Mesodermal cell (in vitro differentiated cells): ENCODE results near the gene HLF.

Experiments
- H3K27ac ChIP-seq: 2 replicates; pipeline ENCODE4 v1.7.0; 2013; ENCODE audit warnings: mild to moderate bottlenecking, low read depth, low read length, moderate library complexity; ENCODE audit not compliant: severe bottlenecking
- H3K36me3 ChIP-seq: 2 replicates; pipeline ENCODE4 v1.7.1; 2013; ENCODE audit warnings: mild to moderate bottlenecking, low read length, moderate library complexity; ENCODE audit not compliant: control insufficient read depth, insufficient read depth
- H3K4me1 ChIP-seq: one replicate; pipeline ENCODE4 v1.7.1; 2013; ENCODE audit warnings: mild to moderate bottlenecking, low read length; ENCODE audit not compliant: insufficient read depth, control insufficient read depth, poor library complexity, severe bottlenecking
- H3K4me3 ChIP-seq: 2 replicates; pipeline ENCODE4 v1.7.0; 2013; ENCODE audit warnings: low read length, control low read depth, mild to moderate bottlenecking; ENCODE audit not compliant: insufficient read depth, poor library complexity, severe bottlenecking; ENCODE audit errors: extremely low read depth
- H3K9me3 ChIP-seq: 2 replicates; pipeline ENCODE4 v1.7.1; 2013; ENCODE audit warnings: mild to moderate bottlenecking, low read length, moderate library complexity; ENCODE audit not compliant: control insufficient read depth
- WGBS, 2 experiments: methylation state at CpG; one replicate each; pipeline ENCODE4 v1.1.5; 2013; ENCODE audit warnings: missing lambda C conversion rate in 2 of 2; ENCODE audit not compliant: insufficient coverage in 2 of 2; 5-methylcytosine and 5-hydroxymethylcytosine counted together

Gene HLF

GRCh38 chr17:55301521-55302406 is 37.0 kb downstream of the HLF start:
- WGBS, 2 experiments, result 87 to 91% methylated on average over 5 to 6 of the region's 6 CpGs
- Histone ChIP-seq H3K36me3 (no peaks in the 10 kb centered on the region), H3K27ac (no peak overlapping the region), H3K4me1 (no peaks in the 10 kb centered on the region), H3K9me3 (no peaks in the 10 kb centered on the region), H3K4me3 (no peak overlapping the region)

- no peaks in the 10 kb centered on the region for H3K4me1 ChIP-seq
- no peak overlapping the region for H3K27ac ChIP-seq
- no peaks in the 10 kb centered on the region for H3K36me3 ChIP-seq
- no peaks in the 10 kb centered on the region for H3K9me3 ChIP-seq
- H3K4me3 ChIP-seq, result no peak overlapping the region
- WGBS, 2 experiments, result no CpG with 5 or more reads among the region's 6 CpGs
Measured at GRCh38 chr17:55302407-55302787, 37.6 kb downstream of the HLF start.

DNA sequence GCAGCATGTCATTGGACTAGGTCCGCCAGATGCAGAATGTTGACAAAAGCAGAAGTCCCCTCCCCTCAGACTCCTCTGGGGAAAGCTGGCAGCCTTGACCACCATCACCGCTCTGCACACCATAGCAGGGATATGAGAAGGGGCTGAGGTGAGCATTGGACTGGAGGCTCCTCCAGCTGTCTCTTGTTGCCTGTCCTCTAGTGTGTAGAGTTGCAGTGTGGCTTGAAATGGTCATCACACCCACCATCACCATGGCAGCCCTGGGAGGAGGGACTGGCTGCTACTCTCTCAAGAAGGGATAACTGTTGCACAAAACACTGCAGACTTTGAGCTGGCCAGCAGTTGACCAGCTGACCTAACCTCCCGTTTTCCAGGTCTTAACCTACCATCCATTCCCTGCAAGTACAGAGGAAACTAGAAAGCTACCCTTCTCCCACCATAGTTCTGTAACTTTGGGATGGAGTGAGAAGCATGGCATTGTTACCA is 38.3 kb downstream of the HLF start:
- Histone ChIP-seq H3K36me3 (no peaks in the 10 kb centered on the region), H3K4me1 (no peaks in the 10 kb centered on the region), H3K9me3 (no peaks in the 10 kb centered on the region), H3K4me3 (no peak overlapping the region), H3K27ac (no peak overlapping the region)
- WGBS, 2 experiments, result no CpG with 5 or more reads among the region's 3 CpGs

GRCh38 chr17:55303701-55304145 is 39.0 kb downstream of the HLF start:
- H3K4me3 ChIP-seq, result no peak overlapping the region
- no peak overlapping the region for H3K27ac ChIP-seq
- WGBS, 2 experiments, result 100% methylated on average over 1 of the region's 7 CpGs
- no peaks in the 10 kb centered on the region for H3K9me3 ChIP-seq
- H3K4me1 ChIP-seq, result no peaks in the 10 kb centered on the region
- H3K36me3 ChIP-seq, result no peaks in the 10 kb centered on the region

DNA sequence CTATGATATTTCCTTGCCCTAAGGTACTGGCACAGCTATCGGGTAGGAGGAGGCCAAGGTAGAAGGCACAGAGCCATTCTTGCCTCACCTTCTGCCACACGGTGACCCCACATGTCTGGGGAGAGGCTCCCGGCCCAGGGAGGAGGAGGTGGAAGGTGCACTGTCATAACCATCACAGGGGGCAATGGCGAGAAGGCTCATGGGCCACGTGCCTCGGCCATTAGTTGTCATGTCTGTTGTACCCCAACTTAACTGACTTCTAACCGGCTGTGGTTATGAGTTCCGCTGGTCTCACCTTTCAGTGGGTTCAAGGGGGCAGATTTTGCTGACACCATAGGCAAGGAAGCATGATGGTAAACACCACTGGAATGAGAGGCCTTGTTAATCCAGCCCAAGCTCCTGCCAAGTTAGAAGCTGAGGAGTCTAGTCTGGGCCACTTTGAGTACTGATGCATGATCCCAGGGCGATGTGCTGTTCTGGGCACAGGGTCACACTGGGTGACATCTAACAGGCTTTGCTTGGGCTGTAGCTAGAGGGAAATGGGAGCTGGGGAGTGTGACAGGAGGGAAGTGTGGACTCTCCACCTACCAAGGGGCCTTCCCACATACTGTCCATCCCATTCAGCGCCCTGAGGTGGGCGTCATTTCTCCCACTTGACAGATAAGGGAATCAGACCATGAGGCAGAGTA is 39.6 kb downstream of the HLF start:
- no peak overlapping the region for H3K27ac ChIP-seq
- no peaks in the 10 kb centered on the region for H3K9me3 ChIP-seq
- no peaks in the 10 kb centered on the region for H3K4me1 ChIP-seq
- H3K4me3 ChIP-seq, result no peak overlapping the region
- WGBS, 2 experiments, result 94 to 98% methylated on average over 8 to 9 of the region's 11 CpGs
- H3K36me3 ChIP-seq, result no peaks in the 10 kb centered on the region

- 94 to 100% methylated on average over 1 to 2 of the region's 6 CpGs for WGBS, 2 experiments
- no peaks in the 10 kb centered on the region for H3K9me3 ChIP-seq
- H3K27ac ChIP-seq, result no peak overlapping the region
- no peaks in the 10 kb centered on the region for H3K4me1 ChIP-seq
- H3K4me3 ChIP-seq, result no peak overlapping the region
- H3K36me3 ChIP-seq, result no peaks in the 10 kb centered on the region
Measured at GRCh38 chr17:55305321-55306087, 40.7 kb downstream of the HLF start.

GRCh38 chr17:55307879-55308278 is 43.1 kb downstream of the HLF start:
- H3K36me3 ChIP-seq, result no peaks in the 10 kb centered on the region
- no peak overlapping the region for H3K27ac ChIP-seq
- H3K4me1 ChIP-seq, result no peaks in the 10 kb centered on the region
- WGBS, 2 experiments, result 76 to 91% methylated on average over 5 to 7 of the region's 7 CpGs
- no peak overlapping the region for H3K4me3 ChIP-seq
- no peaks in the 10 kb centered on the region for H3K9me3 ChIP-seq

DNA sequence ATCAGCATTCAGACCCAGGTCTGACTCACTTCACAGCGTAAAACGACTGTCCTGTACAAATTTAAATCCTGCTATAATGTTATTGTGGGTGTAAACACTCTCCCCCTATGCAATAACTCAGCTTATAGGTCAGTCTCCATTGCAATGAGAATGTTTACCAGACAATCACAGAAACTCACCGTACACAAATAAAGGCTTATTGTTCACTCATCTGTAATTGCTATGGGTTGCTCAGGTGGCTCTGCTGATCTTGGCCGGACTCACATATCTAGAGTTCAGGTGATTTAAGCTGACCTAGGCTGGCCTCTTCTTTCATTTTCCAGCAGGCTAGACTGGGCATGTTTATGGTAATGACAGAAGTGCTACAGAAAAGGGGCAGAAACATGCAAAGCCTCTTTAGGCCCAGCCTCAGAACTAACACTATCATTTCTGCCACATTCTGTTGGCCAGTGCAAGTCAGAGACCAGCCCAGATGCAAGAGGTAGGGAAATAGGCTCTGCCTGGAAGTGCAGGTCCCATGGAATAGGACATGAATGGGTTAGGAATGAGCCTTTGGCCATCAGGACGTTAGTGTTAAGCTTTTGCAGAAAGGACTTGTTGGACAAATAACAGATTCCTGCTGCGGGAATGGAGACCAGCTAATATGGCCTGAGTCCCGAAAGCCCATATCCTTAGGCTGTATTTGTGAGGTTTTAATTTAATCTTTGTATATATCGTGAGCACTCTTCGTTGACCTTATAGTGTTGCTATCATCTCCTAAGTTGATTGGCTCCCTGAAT is 44.0 kb downstream of the HLF start:
- Histone ChIP-seq H3K27ac (no peak overlapping the region), H3K36me3 (no peaks in the 10 kb centered on the region), H3K9me3 (no peaks in the 10 kb centered on the region), H3K4me1 (no peaks in the 10 kb centered on the region), H3K4me3 (no peak overlapping the region)
- WGBS, 2 experiments, result 85 to 93% methylated on average over 7 of the region's 9 CpGs

DNA sequence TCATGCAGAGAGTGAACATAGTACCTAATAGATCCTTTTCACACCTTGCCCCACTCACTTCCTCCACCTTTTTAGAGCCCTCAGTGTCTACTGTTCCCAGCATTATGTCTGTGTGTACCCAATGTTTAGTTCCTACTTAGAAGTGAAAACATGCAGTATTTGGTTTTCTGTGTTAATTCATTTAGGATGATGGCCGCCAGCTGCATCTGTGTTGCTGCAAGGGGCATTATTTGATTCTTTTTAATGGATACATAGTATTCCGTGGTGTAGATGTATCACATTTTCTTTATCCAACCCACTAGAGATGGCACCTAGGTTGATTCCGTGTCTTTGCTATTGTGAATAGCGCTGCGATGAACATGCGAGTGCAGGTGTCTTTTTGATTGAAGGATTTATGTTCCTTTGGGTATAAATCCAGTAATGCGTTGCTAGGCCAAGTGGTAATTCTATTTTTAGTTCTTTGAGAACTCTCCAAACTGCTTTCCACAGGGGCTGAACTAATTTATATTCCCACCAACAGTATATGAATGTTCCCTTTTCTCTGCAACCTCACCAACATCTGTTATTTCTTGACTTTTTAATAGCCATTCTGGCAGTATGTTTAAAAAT is 47.1 kb downstream of the HLF start:
- Histone ChIP-seq H3K9me3 (no peaks in the 10 kb centered on the region), H3K27ac (no peak overlapping the region), H3K4me1 (no peaks in the 10 kb centered on the region), H3K36me3 (no peaks in the 10 kb centered on the region), H3K4me3 (no peak overlapping the region)
- 64% methylated on average over 4 of the region's 7 CpGs; no CpG with 5 or more reads in 1 of the 2 experiments for WGBS, 2 experiments

- no peak overlapping the region for H3K4me3 ChIP-seq
- no peaks in the 10 kb centered on the region for H3K4me1 ChIP-seq
- no peaks in the 10 kb centered on the region for H3K36me3 ChIP-seq
- no peak overlapping the region for H3K27ac ChIP-seq
- no peaks in the 10 kb centered on the region for H3K9me3 ChIP-seq
- WGBS, 2 experiments, result 93 to 94% methylated on average over 3 of the region's 3 CpGs
Measured at GRCh38 chr17:55312852-55313251, 48.1 kb downstream of the HLF start.
